Measurements from ENCODE around the gene GPHB5. TPM values are rescaled to one million over a fixed set of nuclear protein-coding genes. Genes with fewer than 3 reads are reported as not detected.

GPHB5 gene
- total RNA-seq, 1 experiment from 2014 or later, result not detected

DNA sequence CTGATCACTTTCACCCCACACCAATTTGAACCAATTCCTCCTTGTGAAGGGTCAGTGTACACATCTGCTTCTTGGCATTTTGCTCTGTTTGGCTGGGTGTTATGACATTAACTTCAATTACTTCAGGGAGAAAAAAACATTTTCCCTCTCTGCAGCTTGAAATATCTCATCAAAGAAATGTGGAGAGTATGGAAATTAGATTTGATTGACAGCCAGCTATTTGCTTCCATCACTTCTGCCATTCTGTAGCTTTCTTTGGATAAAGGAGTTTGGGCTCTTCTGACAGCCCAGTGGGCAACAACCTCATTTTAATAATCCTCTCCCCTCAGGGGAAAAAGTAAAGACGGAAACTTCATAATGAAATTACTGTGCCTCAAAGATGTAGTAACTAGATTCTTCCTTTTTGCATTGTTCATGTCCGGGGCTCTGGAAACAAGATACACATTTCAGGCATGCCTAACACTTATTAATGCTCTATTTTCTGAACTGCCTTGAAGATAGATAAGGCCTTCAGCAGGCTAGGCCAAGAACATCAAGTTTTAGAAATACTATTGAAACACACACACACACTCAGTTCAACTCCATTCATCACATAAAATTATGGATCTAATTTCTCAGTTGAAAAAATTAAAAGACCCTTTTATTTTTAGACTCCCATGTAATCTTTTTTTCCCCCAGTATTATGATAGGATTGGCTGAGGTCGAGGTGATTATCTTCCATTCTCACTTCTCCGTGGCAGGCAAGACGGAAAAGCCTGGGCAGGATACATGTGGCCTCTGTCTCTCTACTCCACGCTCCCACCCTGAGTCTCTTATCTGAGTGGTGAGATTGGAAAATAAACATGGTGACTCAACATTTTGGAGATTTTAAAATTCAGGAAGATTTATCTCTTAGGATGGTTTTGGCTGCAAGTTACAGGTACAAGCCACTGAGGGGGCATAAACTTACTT, 10.3 kb upstream of the GPHB5 start:
- H4K8ac ChIP-seq (replicated peaks; ENCODE audit: insufficient read length, low read depth, low read length), result no peak overlapping the region
- H2AK5ac ChIP-seq (ENCODE audit: insufficient read length, low read length), result no peak overlapping the region
- H3K23ac ChIP-seq (ENCODE audit: insufficient read length, low read depth, low read length), result no peak overlapping the region
- H3K79me2 ChIP-seq (ENCODE audit: insufficient read depth, low read length), result no peaks in the 10 kb centered on the region
- H2BK5ac ChIP-seq (ENCODE audit: insufficient read length, low read length), result no peak overlapping the region
- no peak overlapping the region for H3K27ac ChIP-seq (ENCODE audit: insufficient read length, low read depth, low read length)
- no peaks in the 10 kb centered on the region for H3K79me1 ChIP-seq (ENCODE audit: insufficient read depth, low read depth, low read length, poor library complexity, severe bottlenecking)
- H2BK12ac ChIP-seq (ENCODE audit: insufficient read length, low read depth, low read length), result no peak overlapping the region
- H3K56ac ChIP-seq (ENCODE audit: insufficient read length, low read depth, low read length), result no peak overlapping the region
- H3K27me3 Mint-ChIP-seq (ENCODE audit: low read depth), result no peaks in the 10 kb centered on the region
- WGBS (ENCODE audit: extremely low coverage, insufficient read length, low lambda C conversion rate), result no CpG with 5 or more reads among the region's 6 CpGs
- no peak overlapping the region for H2BK120ac ChIP-seq (ENCODE audit: low read depth, low read length, poor library complexity, severe bottlenecking)
- H3K23me2 ChIP-seq (ENCODE audit: insufficient read length, low read depth, low read length, poor library complexity, severe bottlenecking), result no peaks in the 10 kb centered on the region
- H4K5ac ChIP-seq (ENCODE audit: insufficient read length, low read depth, low read length), result no peak overlapping the region
- H3T11ph ChIP-seq (ENCODE audit: low read length), result no peak overlapping the region
- H3K36me3 Mint-ChIP-seq (ENCODE audit: insufficient read depth in 1 of 3, low read depth in 3 of 3), result peaks cover 0 to 6% (median 0%) of the 10 kb centered on the region in 3 experiments; a peak in 1 of 7 replicates
- no peaks in the 10 kb centered on the region for H3K9me3 ChIP-seq (ENCODE audit: control insufficient read depth, low read depth, low read length)
- no peak overlapping the region for H2AFZ ChIP-seq (ENCODE audit: low read length)
- TF ChIP-seq, protein P1, sequence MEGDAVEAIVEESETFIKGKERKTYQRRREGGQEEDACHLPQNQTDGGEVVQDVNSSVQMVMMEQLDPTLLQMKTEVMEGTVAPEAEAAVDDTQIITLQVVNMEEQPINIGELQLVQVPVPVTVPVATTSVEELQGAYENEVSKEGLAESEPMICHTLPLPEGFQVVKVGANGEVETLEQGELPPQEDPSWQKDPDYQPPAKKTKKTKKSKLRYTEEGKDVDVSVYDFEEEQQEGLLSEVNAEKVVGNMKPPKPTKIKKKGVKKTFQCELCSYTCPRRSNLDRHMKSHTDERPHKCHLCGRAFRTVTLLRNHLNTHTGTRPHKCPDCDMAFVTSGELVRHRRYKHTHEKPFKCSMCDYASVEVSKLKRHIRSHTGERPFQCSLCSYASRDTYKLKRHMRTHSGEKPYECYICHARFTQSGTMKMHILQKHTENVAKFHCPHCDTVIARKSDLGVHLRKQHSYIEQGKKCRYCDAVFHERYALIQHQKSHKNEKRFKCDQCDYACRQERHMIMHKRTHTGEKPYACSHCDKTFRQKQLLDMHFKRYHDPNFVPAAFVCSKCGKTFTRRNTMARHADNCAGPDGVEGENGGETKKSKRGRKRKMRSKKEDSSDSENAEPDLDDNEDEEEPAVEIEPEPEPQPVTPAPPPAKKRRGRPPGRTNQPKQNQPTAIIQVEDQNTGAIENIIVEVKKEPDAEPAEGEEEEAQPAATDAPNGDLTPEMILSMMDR (conservative IDR thresholded peaks at IDR 0.05), result no peak
- H4K20me1 ChIP-seq (ENCODE audit: control insufficient read depth, insufficient read depth, insufficient read length), result no peaks in the 10 kb centered on the region
- no peak overlapping the region for H2BK20ac ChIP-seq (ENCODE audit: low read depth, low read length, poor library complexity, severe bottlenecking)
- no peak overlapping the region for H3K27ac Mint-ChIP-seq
- peaks cover 2 to 3% of the 10 kb centered on the region in 2 experiments; a peak in 3 of 5 replicates for H3K9me3 Mint-ChIP-seq
- H3K4ac ChIP-seq (ENCODE audit: low read depth, low read length), result no peak overlapping the region
- H3K27me3 ChIP-seq (ENCODE audit: insufficient read depth, low read length), result no peaks in the 10 kb centered on the region
- no peak overlapping the region for H3K4me3 Mint-ChIP-seq
- H3K14ac ChIP-seq (ENCODE audit: insufficient read depth, low read length), result no peak overlapping the region
- no peak overlapping the region for H2BK15ac ChIP-seq (ENCODE audit: low read depth, low read length)
- peaks cover 8 to 9% of the 10 kb centered on the region in 2 experiments for H3K4me1 Mint-ChIP-seq
- no peak overlapping the region for H4K91ac ChIP-seq (ENCODE audit: insufficient read length, low read depth, low read length)
- H3K18ac ChIP-seq (ENCODE audit: insufficient read length, low read depth, low read length), result no peak overlapping the region
- no peak for DNase-seq
- H3K4me2 ChIP-seq (ENCODE audit: insufficient read depth, insufficient read length, low read length), result no peak overlapping the region
- no peak overlapping the region for H3K9ac ChIP-seq (ENCODE audit: extremely low read depth, insufficient read length, low read length)
- H3K4me1 ChIP-seq (ENCODE audit: insufficient read depth, low read length), result no peaks in the 10 kb centered on the region
